ENCODE data around the gene CALR. TPM values are rescaled to one million over a fixed set of nuclear protein-coding genes. Genes with fewer than 3 reads are reported as not detected.

Gene CALR
- total RNA-seq, 1 experiment from 2014 or later, result 1,088 TPM

GRCh38 chr19:12984143-12984627, 45.8 kb downstream of the CALR start:
- H3K27ac Mint-ChIP-seq, result no peak overlapping the region
- no peaks in the 10 kb centered on the region for H3K36me3 Mint-ChIP-seq
- no peaks in the 10 kb centered on the region for H3K9me3 Mint-ChIP-seq
- ATAC-seq (no peak), DNase-seq (ENCODE audit: low spot score) (no peak)
- ChIA-PET POLR2A (no interaction called here), CTCF (interaction anchor here (0.5 to 4.6 kb wide), 13 partner anchors 19 to 120 kb away, joined by 3 to 66 read pairs (median 4); no protein-coding TSS in a partner anchor)
- H3K27me3 Mint-ChIP-seq (ENCODE audit: low read depth), result peaks cover 35% of the 10 kb centered on the region
- H3K4me3 Mint-ChIP-seq, result no peak overlapping the region
- H3K4me1 Mint-ChIP-seq, result peaks cover 6% of the 10 kb centered on the region; the same call in 1 of the 2 replicates
- TF ChIP-seq ZNF121 (CRISPR knock-in tag; IDR thresholded peaks at IDR 0.05), result no peak
- TF ChIP-seq NFATC4 (CRISPR knock-in tag; IDR thresholded peaks at IDR 0.05), result no peak
- no peak for TF ChIP-seq HMGXB4 (CRISPR knock-in tag; IDR thresholded peaks at IDR 0.05)
- TF ChIP-seq CREB1 (CRISPR knock-in tag; IDR thresholded peaks at IDR 0.05), result no peak
- no peak for TF ChIP-seq NR2C2 (CRISPR knock-in tag; IDR thresholded peaks at IDR 0.05)
- no peak for TF ChIP-seq ERG (CRISPR knock-in tag; IDR thresholded peaks at IDR 0.05)
- TF ChIP-seq FOXK1 (CRISPR knock-in tag; IDR thresholded peaks at IDR 0.05), result no peak
- no peak for TF ChIP-seq MLX (CRISPR knock-in tag; IDR thresholded peaks at IDR 0.05)
- TF ChIP-seq ETV6 (CRISPR knock-in tag; IDR thresholded peaks at IDR 0.05), result no peak
- no peak for TF ChIP-seq JUN (CRISPR knock-in tag; IDR thresholded peaks at IDR 0.05)
- TF ChIP-seq FOXJ3 (CRISPR knock-in tag; IDR thresholded peaks at IDR 0.05; ENCODE audit: borderline replicate concordance), result no peak
- TF ChIP-seq MYBL2 (CRISPR knock-in tag; IDR thresholded peaks at IDR 0.05), result no peak
- TF ChIP-seq E2F5 (CRISPR knock-in tag; IDR thresholded peaks at IDR 0.05), result no peak
- no peak for TF ChIP-seq E2F1 (CRISPR knock-in tag; IDR thresholded peaks at IDR 0.05)
- TF ChIP-seq NFE2L1 (CRISPR knock-in tag; IDR thresholded peaks at IDR 0.05), result no peak
- no peak for TF ChIP-seq IRF1 (CRISPR knock-in tag; IDR thresholded peaks at IDR 0.05)
- TF ChIP-seq ESRRA (CRISPR knock-in tag; IDR thresholded peaks at IDR 0.05; ENCODE audit: borderline replicate concordance), result no peak

- Mint-ChIP-seq H3K4me3 (no peak overlapping the region), H3K36me3 (no peaks in the 10 kb centered on the region), H3K4me1 (peaks cover 6% of the 10 kb centered on the region; the same call in 1 of the 2 replicates), H3K27me3 (ENCODE audit: low read depth) (peaks cover 34% of the 10 kb centered on the region; the same call in 1 of the 2 replicates), H3K27ac (no peak overlapping the region), H3K9me3 (no peaks in the 10 kb centered on the region)
- ChIA-PET POLR2A (no interaction called here), CTCF (interaction anchor here (0.6 to 4.6 kb wide), 13 partner anchors 19 to 191 kb away, joined by 3 to 66 read pairs (median 5); no protein-coding TSS in a partner anchor)
- ATAC-seq, result no peak
- no peak for DNase-seq (ENCODE audit: low spot score)
- TF ChIP-seq JAZF1 (CRISPR knock-in tag; IDR thresholded peaks at IDR 0.05) (no peak), CREM (CRISPR knock-in tag; IDR thresholded peaks at IDR 0.05) (no peak), FOXJ3 (CRISPR knock-in tag; IDR thresholded peaks at IDR 0.05; ENCODE audit: borderline replicate concordance) (no peak), ZNF532 (CRISPR knock-in tag; IDR thresholded peaks at IDR 0.05; ENCODE audit: borderline replicate concordance) (no peak), ERG (CRISPR knock-in tag; IDR thresholded peaks at IDR 0.05) (no peak)
These were observed 46.3 kb downstream of the CALR start for GRCh38 chr19:12984683-12985048.
